HepG2 (cell line): ENCODE measurements around the gene WNK1. TPM values are rescaled to one million over a fixed set of nuclear protein-coding genes. Genes with fewer than 3 reads are reported as not detected.

Source experiments
- DPF2 ChIP-seq: sonication (generic); formaldehyde crosslinking; IDR thresholded peaks from 2 replicates; pipeline ENCODE4 v1.4.0; 2020; ENCODE audit warnings: mild to moderate bottlenecking, low read depth, missing genetic modification reagents, borderline replicate concordance
- ESRRA ChIP-seq: sonication (generic); formaldehyde crosslinking; IDR thresholded peaks from 2 replicates; pipeline ENCODE4 v1.5.1; 2020; ENCODE audit warnings: mild to moderate bottlenecking, low read depth, missing genetic modification reagents
- FOXP4 ChIP-seq: sonication (generic); formaldehyde crosslinking; IDR thresholded peaks from 2 replicates; pipeline ENCODE4 v1.4.0; 2020; ENCODE audit warnings: missing genetic modification reagents
- HCFC1 ChIP-seq: fragments of 150-350 bp; IDR thresholded peaks from 2 replicates; pipeline ENCODE4 v1.6.1; 2014; ENCODE audit warnings: low read depth, low read length
- HNRNPUL1 ChIP-seq: fragments of 200-400 bp; formaldehyde crosslinking; IDR thresholded peaks from 2 replicates; pipeline ENCODE4 v1.6.1; 2017; ENCODE audit warnings: low read depth, mild to moderate bottlenecking, low read length, moderate library complexity
- RARG ChIP-seq: sonication (generic); formaldehyde crosslinking; IDR thresholded peaks from 2 replicates; pipeline ENCODE4 v1.4.0; 2020; ENCODE audit warnings: low read depth, mild to moderate bottlenecking, missing genetic modification reagents
- REXO4 ChIP-seq: sonication (generic); formaldehyde crosslinking; IDR thresholded peaks from 2 replicates; pipeline ENCODE4 v1.8.0; 2022; ENCODE audit warnings: missing genetic modification reagents, mild to moderate bottlenecking, borderline replicate concordance
- SIX4 ChIP-seq: sonication (generic); formaldehyde crosslinking; IDR thresholded peaks from 2 replicates; pipeline ENCODE4 v1.4.0; 2020; ENCODE audit warnings: missing genetic modification reagents
- SNAPC4 ChIP-seq: sonication (generic); formaldehyde crosslinking; IDR thresholded peaks from 2 replicates; pipeline ENCODE4 v1.4.0; 2020; ENCODE audit warnings: mild to moderate bottlenecking, missing genetic modification reagents
- SNRNP70 ChIP-seq: fragments of 200-400 bp; formaldehyde crosslinking; IDR thresholded peaks from 2 replicates; pipeline ENCODE4 v1.6.1; 2017; ENCODE audit warnings: mild to moderate bottlenecking, low read depth, low read length, moderate library complexity
- TARDBP ChIP-seq: sonication (generic); formaldehyde crosslinking; IDR thresholded peaks from 2 replicates; pipeline ENCODE4 v1.8.0; 2022; ENCODE audit warnings: mild to moderate bottlenecking, missing genetic modification reagents
- THAP9 ChIP-seq: sonication (generic); formaldehyde crosslinking; IDR thresholded peaks from 2 replicates; pipeline ENCODE4; 2020; ENCODE audit warnings: missing genetic modification reagents, mild to moderate bottlenecking, borderline replicate concordance
- YEATS2 ChIP-seq: sonication (generic); formaldehyde crosslinking; IDR thresholded peaks from 2 replicates; pipeline ENCODE4 v1.4.0; 2020; ENCODE audit warnings: missing genetic modification reagents, borderline replicate concordance
- ZNF274 ChIP-seq: sonication (generic); formaldehyde crosslinking; IDR thresholded peaks from 2 replicates; pipeline ENCODE4 v1.5.1; 2020; ENCODE audit warnings: mild to moderate bottlenecking, missing genetic modification reagents
- ZNF30 ChIP-seq: sonication (generic); formaldehyde crosslinking; IDR thresholded peaks from 2 replicates; pipeline ENCODE4 v1.5.0; 2020; ENCODE audit warnings: mild to moderate bottlenecking, missing genetic modification reagents
- ZNF652 ChIP-seq: IDR thresholded peaks from 2 replicates; pipeline ENCODE4 v1.6.1; 2016; ENCODE audit warnings: low read depth, borderline replicate concordance
- ZNF800 ChIP-seq: sonication (generic); formaldehyde crosslinking; IDR thresholded peaks from 2 replicates; pipeline ENCODE4 v1.4.0; 2020; ENCODE audit warnings: missing genetic modification reagents
- polyA plus RNA-seq, 8 experiments: library from polyadenylated mRNA; depleted of rRNA in 3 of 8; stranded (reverse) in 7 of 8; unstranded in 1 of 8; fragments of >200 nt; fragmentation: Illumina TruSeq in 4 of 8; extraction: Trizol in 4 of 8; gene quantifications; 2 replicates each; pipeline versions ENCODE4 v1.2.1 to v1.2.3, GENCODE V29; 2011 to 2016; ENCODE audit warnings: low read depth in 4 of 8, missing spikeins in 1 of 8, mixed read lengths in 1 of 8; ENCODE audit not compliant: insufficient read depth in 1 of 8
- total RNA-seq, 5 experiments: library from RNA; depleted of rRNA; stranded (reverse); fragments of >200 nt; fragmentation: Illumina TruSeq; extraction: Trizol; gene quantifications; 2 replicates each; pipeline ENCODE4 v1.2.3, GENCODE V29; 2016; ENCODE audit warnings: low read depth in 1 of 5

WNK1 gene
- total and polyA plus RNA-seq, 2 of the 13 experiments (the other 11 are each of a cell fraction or from before 2014, with no cell fraction given): 31.1 to 54.8 TPM

GRCh38 chr12:751192-751998 is 984 bp upstream of the WNK1 start (continued):
- TF ChIP-seq REXO4 (no peak), RARG (no peak), HCFC1 (peak; percentile 47), SIX4 (CRISPR knock-in tag) (no peak), THAP9 (CRISPR knock-in tag) (peak; percentile 66; the same call in 1 of the 2 replicates), HNRNPUL1 (no peak), SNAPC4 (CRISPR knock-in tag) (peak; percentile 63; the same call in 1 of the 2 replicates), ESRRA (CRISPR knock-in tag) (peak; percentile 73), FOXP4 (peak; percentile 65; the same call in 1 of the 2 replicates), ZNF652 (CRISPR knock-in tag) (no peak; the same call in none of the 2 replicates), ZNF800 (CRISPR knock-in tag) (peak; percentile 95), DPF2 (CRISPR knock-in tag) (no peak), ZNF274 (peak; percentile 95), YEATS2 (CRISPR knock-in tag) (peak; percentile 84), ZNF30 (CRISPR knock-in tag) (no peak), TARDBP (CRISPR knock-in tag) (peak; percentile 86), SNRNP70 (no peak)
